MM.1S (cell line): ENCODE data around the gene RNU1-3.
"Not testable (repeated sequence)": the region's sequence is repeated elsewhere in the genome, so short reads cannot be mapped to it uniquely, and the experiment has no call there.

Experiments used
- EZH2phosphoT487 ChIP-seq: fragments of 300-600 bp; sonication (generic); IDR thresholded peaks from 2 replicates; pipeline ENCODE4 v1.6.1; 2018; ENCODE audit warnings: antibody characterized with exemption, low read length
- TF ChIP-seq, protein P1 (sequence below): fragments of 300-600 bp; sonication (generic); IDR thresholded peaks from 2 replicates; pipeline ENCODE4 v1.5.1; 2016; ENCODE audit warnings: antibody characterized with exemption, low read length, mixed read lengths

DNA sequence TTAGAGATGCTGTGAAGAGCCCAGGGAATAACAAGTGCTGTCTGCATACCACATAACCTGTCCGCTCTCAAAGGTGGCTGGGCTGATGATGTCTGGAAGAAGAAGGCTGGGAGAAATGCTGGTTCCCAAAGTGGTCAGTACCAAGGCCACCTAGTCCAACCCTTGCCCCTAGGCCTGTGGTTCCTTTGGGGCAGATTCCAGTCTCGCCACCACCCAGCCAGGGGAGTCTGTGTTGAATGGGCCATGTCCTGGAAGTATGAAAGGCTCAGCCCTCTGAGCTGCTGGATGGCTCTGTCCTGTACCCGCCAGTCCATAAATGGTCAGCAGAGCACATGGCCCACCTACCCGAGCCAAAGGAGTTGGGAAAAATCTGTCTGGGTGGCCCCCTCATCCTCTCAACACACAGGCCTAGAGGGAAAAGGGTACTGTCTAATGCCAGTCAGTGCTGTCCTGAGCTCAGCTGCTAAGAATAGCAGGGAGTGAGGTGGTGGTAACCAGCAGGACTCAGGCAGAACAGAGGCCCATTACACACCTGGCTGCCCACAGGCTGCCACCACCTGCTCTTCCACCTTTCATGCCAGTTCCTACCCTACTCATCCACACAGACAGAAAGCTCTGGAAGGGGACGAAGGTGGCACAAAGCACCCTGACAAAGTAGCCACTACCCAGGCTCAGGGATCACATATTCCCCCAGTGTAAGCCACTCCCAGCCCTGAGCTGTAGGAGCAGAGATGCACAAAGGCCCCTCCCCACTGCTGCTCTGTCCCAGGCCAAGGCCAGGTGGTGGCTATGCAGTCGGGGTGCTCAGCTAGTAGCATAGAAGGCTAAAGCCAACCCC lies 28.6 kb downstream of the RNU1-3 start:
- TF ChIP-seq, protein P1, sequence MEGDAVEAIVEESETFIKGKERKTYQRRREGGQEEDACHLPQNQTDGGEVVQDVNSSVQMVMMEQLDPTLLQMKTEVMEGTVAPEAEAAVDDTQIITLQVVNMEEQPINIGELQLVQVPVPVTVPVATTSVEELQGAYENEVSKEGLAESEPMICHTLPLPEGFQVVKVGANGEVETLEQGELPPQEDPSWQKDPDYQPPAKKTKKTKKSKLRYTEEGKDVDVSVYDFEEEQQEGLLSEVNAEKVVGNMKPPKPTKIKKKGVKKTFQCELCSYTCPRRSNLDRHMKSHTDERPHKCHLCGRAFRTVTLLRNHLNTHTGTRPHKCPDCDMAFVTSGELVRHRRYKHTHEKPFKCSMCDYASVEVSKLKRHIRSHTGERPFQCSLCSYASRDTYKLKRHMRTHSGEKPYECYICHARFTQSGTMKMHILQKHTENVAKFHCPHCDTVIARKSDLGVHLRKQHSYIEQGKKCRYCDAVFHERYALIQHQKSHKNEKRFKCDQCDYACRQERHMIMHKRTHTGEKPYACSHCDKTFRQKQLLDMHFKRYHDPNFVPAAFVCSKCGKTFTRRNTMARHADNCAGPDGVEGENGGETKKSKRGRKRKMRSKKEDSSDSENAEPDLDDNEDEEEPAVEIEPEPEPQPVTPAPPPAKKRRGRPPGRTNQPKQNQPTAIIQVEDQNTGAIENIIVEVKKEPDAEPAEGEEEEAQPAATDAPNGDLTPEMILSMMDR: not testable (repeated sequence)
- not testable (repeated sequence) for TF ChIP-seq EZH2phosphoT487
